ENCODE measurements around the gene UBA3.
A peak's percentile ranks its signal among the peaks of the same experiment; 100 is the strongest.

UBA3 gene

DNA sequence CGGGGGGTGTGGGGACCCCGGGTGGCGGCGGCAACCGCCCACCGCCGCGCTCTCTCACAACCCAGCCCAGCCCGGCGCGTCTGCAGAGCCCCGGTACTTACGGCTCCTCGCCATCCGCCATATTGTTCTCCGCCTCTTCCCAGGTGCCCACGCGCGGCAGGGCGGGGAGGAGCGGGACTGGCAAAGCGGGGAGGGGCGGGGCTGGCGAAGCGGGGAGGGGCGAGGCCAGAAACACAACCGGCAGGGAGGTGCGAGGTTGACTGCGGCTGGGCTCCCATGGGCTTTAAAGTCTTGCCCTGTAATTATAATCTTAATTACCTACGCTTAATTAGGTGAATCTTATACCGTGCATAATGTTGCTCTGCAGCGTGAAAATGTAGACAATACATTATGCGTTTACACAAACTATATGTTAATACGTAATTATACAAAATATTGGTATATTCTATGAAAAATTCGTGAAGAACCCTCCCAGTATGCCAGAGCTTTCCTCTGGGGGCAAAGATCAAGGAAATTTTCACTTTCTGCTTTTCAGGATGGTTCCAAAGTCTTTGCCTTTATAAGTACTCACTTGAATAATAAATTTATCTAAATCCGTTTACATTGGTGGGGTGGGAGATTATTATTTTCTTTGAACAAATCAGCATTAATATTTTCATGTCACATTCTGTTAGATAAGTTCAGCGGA lies at the start of gene UBA3:
UBA3 (minus strand) TSS at position 133 of the 688 bp plus-strand sequence; CDS start at position 121, 12 bp downstream.
- DNase-seq: peak; percentile 64

DNA sequence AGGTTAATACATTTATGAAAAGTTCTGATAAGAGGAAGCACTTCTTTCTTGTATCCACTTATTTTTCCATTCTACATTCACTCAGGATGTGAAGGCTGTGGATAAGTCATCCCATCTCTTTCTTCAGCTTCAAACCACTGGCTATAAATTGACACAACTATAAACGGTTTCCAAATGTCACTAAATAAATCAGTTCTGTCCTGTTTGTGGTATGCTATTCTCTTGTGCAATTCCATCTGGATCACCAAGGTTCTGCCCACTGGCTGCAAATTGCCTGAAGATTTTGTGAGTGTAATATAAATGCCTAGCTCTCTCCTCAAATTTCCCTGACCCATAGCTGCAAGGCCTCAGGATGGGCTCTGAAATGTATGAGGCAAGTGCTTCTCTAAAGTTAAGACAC lies 49.4 kb upstream of the UBA3 start:
- no peak for DNase-seq

DNA sequence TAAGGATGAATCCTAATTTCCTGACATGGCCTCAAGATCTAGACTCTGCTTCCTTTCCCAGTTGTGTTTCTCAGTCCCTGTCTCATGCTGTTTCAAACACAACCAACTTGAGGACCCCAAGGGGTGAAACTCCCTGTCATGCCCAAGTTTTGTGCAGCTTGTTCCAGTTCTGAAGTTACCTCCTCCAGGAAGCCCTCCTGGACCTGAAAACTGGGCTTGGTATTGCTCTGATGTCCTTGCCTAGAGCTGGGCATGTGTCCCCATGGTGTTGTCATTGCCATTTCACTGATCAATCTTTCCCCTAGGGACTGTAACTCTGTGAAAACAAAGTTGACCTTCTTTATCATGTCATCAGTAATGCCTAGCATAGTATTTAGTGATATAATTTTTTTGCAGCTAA lies 48.3 kb upstream of the UBA3 start:
- DNase-seq: no peak

DNA sequence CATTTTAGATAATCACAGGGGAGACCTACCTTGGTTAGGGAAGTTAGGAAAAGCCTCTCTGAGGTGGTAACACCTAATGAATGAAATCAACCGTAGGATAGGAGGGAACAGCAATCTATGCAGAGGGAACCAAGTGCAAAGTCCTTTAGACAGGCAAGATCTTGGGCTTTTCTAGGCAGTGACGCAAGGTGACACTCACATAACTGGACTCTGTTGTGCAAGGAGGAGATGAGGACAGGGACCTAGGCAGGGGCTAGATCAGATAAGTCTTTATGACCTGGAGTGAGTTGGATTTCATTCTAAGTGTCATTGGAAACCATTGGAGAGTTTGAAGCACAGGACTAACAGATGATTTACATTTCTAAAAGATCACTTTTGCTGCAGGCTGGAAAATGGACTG lies 46.8 kb upstream of the UBA3 start:
- DNase-seq: no peak

DNA sequence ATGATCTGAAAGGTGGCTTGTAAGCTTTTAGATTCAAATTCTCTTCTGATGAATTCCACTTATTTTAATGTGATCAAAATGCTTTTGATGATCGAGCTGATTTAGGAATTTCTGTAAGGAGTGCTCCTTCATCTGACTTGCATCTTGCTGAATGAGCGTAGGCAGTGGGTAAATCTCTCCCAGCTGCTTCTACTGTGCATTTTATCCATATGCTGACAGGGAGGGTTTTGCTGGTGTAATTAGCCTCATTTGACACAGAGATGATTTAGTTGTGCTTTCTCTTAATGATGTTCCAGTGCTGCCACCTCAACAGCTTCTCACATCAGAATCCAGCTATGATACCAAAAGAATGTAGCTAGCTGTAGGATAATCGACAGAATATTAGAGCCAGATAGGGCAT lies 46.1 kb upstream of the UBA3 start:
- no peak for DNase-seq

DNA sequence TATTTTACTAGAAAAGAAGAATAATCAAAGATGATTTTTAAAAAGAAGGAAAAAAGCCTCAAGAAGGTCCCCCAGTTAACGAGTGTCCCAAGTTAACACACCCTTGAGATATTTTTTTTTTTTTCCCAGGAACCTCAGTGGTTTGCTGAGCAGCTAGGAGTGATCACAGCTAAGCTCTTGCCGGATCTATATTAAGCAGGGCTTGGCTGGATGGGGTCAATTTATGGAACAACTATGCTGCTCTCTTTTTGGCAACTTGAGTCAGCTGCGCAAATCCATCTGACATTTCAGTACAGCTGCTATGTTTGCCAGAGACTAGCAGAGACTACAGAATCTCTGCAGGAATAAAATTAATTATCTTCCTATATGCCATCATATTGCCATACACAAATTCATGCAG lies 42.2 kb upstream of the UBA3 start, which contains the start of gene LMOD3:
LMOD3 (minus strand) TSS at position 193 of the 400 bp plus-strand sequence. CDS start 209 bp downstream, outside the sequence.
- no peak for DNase-seq

DNA sequence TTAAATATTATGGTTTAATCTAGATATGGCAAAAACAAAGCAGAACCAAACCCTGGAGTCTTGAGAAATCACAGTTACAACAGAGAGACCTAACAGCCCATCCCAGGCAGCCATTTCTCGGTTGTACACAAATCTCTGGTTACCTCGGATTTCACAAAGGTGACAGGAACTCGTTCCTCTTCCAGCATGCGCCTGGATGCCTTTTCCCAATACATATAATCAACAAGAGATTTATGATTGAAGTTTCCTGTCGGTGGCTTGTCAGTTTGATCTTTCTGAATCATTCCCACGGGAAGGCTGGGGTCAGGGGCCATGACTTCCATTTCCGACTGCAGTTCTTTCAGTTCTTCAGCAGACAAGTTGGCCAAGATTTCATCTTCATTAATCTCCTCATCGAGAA lies 41.8 kb upstream of the UBA3 start:
- DNase-seq: no peak

DNA sequence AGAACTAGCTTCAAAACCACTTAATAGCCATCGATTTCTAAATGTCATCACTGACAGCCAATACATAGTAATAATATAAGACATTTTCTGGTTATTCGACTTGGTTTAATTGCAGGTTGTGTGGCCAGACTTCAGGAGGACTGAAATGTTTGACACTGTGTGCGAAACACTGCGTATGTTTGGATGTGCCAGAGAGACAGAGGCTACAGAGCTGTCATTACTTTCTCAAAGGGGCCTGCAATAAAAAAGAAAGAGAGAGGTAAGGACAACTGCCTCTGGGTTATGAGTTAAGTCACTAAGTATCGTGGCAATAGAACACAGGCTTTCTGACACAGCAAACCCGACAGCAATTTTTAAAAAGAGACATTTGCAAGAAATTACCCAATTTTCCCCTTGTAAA lies 41.3 kb upstream of the UBA3 start:
- DNase-seq: no peak

DNA sequence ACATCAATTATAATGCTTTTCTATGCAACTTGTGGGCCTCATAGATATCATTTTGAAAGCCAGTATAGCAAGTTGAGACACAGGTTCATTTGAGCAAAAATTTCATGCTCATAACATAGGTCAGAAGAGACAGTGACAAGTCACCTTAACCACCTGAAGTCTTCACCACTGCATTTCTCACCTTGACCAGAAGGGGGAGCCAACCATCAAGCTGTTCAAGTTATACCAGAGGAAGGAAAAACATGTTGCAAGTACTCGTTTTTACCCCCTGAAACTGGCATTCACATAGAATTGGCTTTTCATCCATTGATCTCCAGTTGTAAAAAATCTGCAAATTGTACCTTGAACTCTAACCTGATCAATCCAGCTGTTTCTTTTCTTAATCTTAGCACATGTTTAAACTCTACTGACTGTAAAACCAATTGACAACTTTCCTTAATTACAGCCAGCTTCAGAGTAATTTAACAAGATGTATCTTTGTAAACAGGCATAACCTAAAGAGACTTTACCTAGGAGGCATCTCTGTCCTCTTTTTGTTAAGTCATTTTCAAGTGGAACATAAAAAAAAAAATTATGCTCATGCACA lies 40.8 kb upstream of the UBA3 start:
- DNase-seq: peak; percentile 30

DNA sequence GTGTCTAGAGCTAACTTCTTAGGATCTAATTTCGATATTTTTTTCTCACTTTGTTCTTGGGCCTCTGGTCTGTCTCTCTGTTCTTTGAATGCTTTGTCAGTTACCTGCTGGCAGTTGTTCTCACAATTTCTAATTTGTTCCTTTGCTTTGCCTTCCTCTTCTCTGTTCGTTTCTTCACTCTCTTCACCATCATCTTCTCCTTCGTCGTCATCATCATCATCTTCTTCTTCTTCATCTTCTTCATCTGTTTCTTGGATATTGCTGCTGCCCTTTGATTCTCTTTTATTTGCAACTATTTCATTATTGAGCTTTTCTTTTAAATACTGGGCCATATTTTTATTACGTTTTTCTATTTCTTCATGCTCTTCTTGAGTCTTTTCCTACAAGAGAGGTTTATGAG lies 39.5 kb upstream of the UBA3 start:
- DNase-seq: no peak

DNA sequence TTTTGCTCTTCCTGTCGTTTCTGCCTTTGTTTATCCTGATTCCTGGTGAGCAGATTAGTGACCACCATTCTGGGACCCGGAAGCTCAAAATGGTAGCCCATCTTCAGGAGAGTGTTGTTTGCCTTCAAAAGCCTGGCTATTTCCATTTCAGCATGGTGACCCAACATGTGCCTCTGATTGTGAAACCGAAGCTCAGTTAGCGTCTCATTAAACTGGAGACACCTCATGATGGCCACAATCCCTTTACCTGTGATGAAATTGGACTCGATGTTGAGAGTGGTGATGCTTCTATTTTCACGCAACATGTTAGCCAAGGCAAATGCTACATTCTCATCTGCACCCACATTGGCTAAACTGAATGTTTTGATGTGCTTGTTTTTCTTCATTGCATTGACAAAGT lies 39.0 kb upstream of the UBA3 start:
- DNase-seq: no peak

DNA sequence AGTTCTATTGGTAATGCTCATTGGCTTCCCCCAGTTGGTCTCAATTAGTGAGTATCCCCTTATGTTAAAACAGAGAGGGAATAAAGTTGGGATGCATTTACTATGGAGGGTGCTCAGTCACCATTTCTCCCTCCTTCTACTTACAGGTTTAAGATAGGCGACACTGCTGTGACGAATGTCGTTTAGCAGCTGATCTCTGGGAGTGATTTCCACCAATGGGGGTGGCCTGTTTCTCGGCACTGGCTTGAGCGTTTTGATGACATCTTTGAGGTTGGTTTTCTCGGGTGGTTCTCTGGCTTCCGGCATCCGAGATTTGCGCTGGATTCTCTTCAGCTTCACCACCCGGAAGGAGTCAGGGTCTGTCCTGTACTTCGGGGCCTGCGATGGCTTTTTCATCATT lies 38.4 kb upstream of the UBA3 start:
- no peak for DNase-seq

DNA sequence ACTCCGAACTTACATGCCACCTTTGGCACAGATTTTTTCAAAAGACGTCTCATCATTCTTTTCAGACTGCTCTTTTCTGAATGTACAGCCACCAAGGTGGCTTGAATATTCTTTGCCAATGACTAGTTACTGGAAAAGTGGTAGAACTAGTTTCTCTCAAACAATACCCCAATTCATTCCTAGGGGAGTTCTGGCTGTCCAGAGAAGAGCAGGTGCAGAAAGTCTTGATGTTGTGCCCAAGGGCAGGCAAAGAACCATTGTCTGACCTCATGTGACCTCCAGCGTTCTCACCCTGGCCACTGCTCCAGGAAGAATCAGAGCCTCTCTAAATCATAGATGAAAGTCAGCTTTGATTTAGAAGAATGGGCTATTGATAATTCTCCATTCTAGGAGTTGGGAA lies 36.7 kb upstream of the UBA3 start:
- peak; percentile 28 for DNase-seq

DNA sequence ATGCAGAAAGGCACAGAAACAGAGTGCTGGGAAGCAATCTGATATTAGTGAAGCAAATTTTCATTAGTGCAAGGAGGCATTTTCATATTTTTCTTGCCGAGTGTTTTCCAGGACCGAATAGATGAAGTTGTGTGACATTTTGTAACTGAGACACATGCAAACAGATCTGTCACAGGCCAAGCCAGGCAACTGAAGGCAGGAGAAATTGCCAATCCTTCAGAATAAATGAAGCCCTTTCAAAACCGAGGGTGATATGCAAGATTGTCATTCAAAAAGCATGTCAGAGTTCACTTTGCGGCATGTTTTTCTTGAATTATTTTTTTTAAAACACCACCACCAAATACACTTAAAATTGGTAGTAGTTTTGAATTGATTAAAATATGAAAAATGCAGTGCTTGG lies 36.0 kb upstream of the UBA3 start:
- no peak for DNase-seq

DNA sequence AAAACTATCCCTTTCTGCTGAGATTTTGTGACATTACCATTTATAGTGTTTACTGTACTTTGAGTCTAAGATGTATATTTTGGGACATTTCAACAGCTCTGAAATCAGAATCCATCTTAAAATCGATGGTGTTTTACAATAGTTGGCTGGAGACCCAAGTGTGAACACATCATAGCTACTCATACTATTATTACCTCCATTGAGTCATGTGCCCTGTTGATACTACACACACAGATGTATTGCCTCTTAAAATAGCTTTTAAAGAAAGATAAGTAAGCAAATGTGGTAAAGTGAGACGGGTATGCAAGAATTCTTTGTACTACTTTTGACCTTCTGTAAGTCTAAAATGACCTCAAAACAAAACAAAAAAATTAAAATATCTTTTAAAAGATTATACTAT lies 35.6 kb upstream of the UBA3 start:
- DNase-seq: no peak

DNA sequence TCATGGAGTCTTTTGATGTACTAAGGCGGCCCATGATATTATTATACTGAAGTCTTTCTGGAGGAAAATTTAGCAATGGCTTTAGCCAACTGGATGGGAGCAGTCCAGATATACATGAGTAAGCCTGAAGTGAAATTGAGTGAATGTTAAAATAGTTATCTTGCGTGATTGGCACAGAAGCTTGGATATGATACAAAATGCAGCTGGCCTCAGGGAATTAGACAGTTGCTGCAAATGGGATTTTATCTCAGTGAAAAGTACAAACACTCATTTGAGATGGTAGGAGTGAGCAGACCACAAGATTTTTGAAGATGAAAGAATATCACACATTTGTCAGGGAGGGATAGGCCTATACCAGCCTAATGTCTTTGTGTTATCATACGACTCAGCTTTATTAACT lies 33.4 kb upstream of the UBA3 start:
- no peak for DNase-seq

DNA sequence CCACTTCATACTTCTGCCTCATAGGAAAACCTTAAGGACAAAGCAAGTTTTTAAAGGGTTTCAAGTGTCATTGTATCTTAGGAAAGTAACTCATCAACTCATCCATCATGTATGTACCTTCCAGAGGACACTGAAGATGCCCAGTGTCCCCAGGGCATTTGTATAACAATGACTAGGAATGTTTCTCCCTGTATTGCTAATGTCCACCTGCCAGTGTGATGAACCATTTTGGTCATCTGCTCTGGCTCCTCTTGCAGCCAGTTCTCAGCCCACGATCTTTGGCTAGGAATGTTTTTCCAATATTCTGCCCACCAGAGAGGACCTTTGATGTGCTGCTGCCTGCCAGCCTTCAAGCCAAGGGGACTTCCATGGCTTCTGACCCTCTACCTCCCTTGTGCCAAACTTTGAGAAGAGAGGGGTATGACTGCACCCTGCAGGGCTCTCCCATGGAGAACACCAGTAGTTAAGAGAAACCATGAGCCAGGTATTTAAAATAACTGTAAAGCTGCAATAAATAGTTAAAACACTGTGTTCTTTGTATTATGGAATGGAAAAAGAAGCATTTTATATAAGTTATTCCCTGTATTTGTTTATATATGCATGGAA lies 30.9 kb upstream of the UBA3 start:
- no peak for DNase-seq

DNA sequence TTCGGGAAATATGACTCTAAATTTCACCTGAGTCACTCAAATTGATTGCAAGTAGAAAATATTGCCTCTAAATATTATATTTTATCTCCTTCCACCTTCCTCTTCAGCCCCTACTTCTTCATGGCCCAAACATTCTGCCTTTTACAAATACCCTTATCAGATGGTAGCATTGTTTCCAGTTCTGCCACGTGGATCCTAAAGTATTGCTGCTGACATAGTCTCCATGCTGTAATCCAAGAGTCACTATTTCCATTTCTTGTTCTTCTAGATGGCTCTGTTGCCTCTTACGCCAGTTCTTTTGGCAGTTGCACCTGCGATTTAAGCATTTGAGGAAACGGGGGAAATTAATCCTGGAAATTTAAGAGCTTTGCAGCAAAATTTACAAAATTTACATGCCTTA lies 28.6 kb upstream of the UBA3 start:
- no peak for DNase-seq

DNA sequence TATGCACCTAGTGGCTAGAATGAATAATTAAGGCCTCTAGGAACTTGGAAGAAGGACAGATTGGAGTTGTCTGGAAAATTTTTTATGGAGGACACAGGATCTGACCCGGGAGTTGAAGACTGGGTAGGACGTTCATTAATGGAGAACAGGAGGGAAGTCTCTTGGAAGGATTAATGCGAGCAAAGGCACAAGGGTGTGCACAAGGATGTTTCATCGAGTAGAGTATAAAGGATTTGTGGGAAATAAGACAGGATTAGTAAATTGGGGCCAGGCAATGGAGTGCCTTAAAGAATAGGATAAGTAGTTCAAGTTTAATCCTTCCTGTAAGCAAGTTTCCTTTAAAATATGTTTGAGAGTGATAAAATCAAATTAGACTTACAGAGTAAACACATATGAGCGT lies 27.7 kb upstream of the UBA3 start:
- DNase-seq: no peak

DNA sequence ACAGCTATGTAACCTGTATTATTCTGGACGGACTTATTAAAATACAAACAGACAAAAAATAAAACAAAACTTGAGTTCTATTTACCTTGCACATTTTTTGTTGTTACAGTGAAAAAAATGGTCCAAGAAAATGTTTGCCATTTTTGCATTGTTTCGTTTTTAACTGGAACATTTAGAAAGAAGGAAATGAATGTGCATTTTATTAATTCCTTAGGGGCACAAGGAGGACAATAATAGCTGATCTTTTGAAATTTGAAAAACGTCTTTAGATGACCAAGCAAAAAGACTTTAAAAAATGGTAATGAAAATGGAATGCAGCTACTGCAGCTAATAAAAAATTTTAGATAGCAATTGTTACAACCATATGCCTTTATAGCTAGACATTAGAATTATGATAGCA lies 25.2 kb upstream of the UBA3 start:
- DNase-seq: no peak

DNA sequence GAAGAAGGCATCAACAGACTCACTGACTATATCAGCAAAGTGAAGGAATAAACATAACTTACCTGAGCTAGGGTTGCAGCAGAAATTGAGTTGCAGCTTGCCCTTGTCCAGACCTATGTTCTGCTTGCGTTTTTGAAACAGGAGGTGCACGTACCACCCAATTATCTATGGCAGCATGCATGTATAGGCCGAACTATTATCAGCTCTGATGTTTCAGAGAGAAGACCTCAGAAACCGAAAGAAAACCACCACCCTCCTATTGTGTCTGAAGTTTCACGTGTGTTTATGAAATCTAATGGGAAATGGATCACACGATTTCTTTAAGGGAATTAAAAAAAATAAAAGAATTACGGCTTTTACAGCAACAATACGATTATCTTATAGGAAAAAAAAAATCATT lies 24.4 kb upstream of the UBA3 start:
- DNase-seq: no peak

DNA sequence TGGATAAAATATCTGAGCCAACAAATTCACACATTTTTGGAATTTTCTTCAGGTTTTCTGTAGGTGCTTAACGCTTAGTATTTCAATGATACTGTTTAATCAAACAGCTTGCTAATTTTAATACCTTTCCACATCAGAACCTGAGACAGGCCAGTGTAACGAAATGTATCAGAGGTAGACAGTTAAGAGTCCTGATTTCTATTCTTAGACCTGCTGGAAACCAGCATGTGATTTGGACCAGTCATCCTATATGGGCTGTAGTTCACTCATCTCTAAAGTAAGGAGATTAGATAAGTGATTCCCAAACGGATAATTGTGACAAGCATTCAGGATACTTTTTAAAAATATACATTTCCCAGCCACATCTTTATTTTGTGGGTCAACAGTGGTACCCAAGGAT lies 23.0 kb upstream of the UBA3 start:
- no peak for DNase-seq

DNA sequence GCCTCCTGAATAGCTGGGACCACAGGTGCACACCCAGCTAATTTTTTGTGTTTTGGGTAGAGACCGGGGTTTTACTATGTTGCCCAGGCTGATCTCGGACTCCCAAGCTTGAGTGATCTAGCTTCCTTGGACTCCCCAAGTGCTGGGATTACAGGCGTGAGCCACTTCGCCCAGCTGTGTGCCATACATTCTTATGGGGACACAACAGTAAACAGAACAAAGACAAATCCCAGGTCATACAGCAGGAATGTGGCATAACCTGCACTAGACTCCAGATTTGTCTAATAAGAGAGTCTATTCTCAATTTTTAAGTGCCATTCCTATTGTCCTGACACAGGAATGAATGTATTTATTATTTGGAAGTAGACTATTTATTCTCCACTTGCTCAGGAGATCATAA lies 22.2 kb upstream of the UBA3 start:
- DNase-seq: no peak

DNA sequence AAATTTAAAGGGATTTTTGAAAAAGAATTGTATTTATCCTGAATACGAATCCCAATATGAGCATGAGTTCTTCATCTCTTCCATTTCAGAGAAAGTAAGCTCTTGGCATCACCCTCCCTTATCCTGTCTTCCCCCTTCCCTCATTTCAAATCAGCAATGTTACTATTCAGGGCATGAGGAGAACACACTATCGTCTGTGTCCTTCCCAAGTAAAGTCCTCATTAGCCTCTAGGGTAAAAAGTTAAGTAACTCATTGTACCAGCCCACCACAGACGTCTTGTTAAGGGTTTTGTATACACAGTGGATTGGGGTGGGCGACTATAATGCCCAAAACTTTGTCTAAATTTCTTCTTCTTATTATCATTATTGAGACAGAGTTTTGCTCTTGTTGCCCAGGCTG lies 19.4 kb upstream of the UBA3 start:
- DNase-seq: no peak

All from NCI-H774 (cell line).